IPS DF 6.9 (cell line): ENCODE measurements around the gene UBASH3A.

Source experiments
- DNase-seq: peaks from one replicate; pipeline ENCODE4 v3.0.0-alpha.2; 2013; ENCODE audit warnings: low read depth, low spot score
- H3K27ac ChIP-seq: one replicate; pipeline ENCODE4 v1.5.1; 2013; ENCODE audit warnings: low read length, control low read depth
- H3K27me3 ChIP-seq: 2 replicates; pipeline ENCODE4 v1.6.1; 2013; ENCODE audit warnings: mild to moderate bottlenecking, low read length; ENCODE audit not compliant: control insufficient read depth, insufficient read depth
- H3K36me3 ChIP-seq: 2 replicates; pipeline ENCODE4 v1.6.1; 2013; ENCODE audit warnings: low read length; ENCODE audit not compliant: control insufficient read depth, insufficient read depth
- H3K4me1 ChIP-seq: 2 replicates; pipeline ENCODE4 v1.6.1; 2013; ENCODE audit warnings: low read length; ENCODE audit not compliant: control insufficient read depth, insufficient read depth
- H3K4me3 ChIP-seq: 2 replicates; pipeline ENCODE4 v1.5.1; 2013; ENCODE audit warnings: mild to moderate bottlenecking, low read length
- H3K9me3 ChIP-seq: 2 replicates; pipeline ENCODE4 v1.6.1; 2013; ENCODE audit warnings: low read length, inconsistent platforms; ENCODE audit not compliant: control insufficient read depth, insufficient read depth
- WGBS: extraction: QIAGEN DNeasy Blood & Tissue Kit; methylation state at CpG from one replicate; pipeline ENCODE4 v1.1.7; 2013; ENCODE audit warnings: mixed read lengths, missing lambda C conversion rate; ENCODE audit not compliant: insufficient read length, insufficient coverage; 5-methylcytosine and 5-hydroxymethylcytosine counted together

Gene UBASH3A

DNA sequence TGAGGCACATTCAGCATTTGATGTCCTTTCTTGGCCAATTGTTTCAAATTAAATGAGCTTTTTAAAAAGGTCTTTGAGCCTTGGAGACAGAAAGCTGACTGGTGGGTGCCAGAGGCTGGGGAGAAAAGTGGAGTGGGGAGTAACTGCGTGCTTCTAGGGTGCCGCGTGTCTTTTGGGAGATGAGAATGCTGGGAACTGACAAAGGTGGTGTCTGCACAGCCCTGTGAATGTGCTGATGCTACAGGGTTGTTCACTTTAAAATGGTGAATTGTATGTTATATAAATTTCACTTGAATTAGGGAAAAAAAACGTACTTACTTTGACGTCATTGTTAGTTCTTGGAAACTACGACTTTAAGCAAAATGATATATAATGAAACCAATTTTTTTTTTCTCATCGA is 29.2 kb upstream of the UBASH3A start:
- Histone ChIP-seq H3K27ac (no peak overlapping the region), H3K4me1 (peaks cover 2% of the 10 kb centered on the region; the same call in 1 of the 2 replicates), H3K36me3 (no peaks in the 10 kb centered on the region), H3K4me3 (no peak overlapping the region), H3K9me3 (no peaks in the 10 kb centered on the region), H3K27me3 (no peaks in the 10 kb centered on the region)
- WGBS, result no CpG with 5 or more reads among the region's 7 CpGs
- no peak for DNase-seq

DNA sequence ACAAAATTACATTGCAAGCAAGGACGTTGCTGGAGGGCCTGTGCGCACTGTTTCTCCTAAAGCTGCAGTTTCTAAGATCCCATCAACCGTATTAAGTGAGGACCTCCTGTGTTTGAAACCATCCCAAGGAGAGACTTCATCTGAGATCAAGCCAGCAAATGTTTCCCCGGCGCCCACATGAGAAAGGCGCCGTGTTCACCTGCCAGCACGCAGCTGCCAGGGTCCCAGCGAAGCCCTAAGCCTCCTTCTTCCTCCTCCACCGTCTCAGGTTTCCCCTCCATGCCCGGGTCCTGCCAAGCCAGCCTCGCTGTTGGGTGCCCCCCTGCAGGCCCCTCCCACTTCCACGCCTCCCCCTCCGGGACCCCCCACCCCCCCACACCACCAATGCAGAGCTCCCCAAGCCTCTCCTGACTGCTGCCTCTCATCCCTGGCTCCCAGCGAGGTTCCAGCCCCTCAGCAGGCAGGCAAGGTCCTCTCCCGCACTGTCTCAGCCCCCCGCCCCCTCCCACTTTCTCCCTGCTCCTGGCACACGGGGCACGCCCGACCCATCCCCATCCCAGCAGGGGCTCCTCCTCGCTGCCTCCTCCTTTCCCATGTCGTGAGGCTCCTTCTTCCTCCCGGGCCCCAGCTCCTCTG is 28.7 kb upstream of the UBASH3A start:
- Histone ChIP-seq H3K9me3 (no peaks in the 10 kb centered on the region), H3K36me3 (no peaks in the 10 kb centered on the region), H3K27me3 (no peaks in the 10 kb centered on the region), H3K4me1 (peaks cover 2% of the 10 kb centered on the region; the same call in 1 of the 2 replicates), H3K27ac (no peak overlapping the region), H3K4me3 (no peak overlapping the region)
- no peak for DNase-seq
- no CpG with 5 or more reads among the region's 23 CpGs for WGBS

DNA sequence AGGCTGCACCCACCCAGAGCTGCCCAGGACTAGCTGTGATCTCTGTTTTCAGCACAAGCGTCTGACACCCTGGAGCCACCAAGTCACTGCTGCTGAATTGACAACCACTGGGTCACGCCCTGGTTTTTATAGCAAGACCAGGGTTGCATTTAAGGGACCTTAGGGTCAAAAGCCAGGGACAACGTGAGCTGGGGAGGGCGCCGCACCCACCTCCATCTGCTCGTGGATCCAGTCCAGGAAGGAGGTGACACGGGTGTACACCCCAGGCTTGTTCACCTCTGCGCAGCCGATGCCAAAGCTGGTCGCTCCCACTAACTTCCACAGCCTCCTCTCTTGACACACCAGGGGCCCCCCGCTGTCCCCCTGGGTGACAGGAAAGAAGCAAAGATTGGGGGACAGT is 28.2 kb upstream of the UBASH3A start:
- Histone ChIP-seq H3K36me3 (no peaks in the 10 kb centered on the region), H3K27ac (no peak overlapping the region), H3K9me3 (no peaks in the 10 kb centered on the region), H3K27me3 (no peaks in the 10 kb centered on the region), H3K4me1 (peaks cover 2% of the 10 kb centered on the region; the same call in 1 of the 2 replicates), H3K4me3 (no peak overlapping the region)
- WGBS, result no CpG with 5 or more reads among the region's 11 CpGs
- no peak for DNase-seq

DNA sequence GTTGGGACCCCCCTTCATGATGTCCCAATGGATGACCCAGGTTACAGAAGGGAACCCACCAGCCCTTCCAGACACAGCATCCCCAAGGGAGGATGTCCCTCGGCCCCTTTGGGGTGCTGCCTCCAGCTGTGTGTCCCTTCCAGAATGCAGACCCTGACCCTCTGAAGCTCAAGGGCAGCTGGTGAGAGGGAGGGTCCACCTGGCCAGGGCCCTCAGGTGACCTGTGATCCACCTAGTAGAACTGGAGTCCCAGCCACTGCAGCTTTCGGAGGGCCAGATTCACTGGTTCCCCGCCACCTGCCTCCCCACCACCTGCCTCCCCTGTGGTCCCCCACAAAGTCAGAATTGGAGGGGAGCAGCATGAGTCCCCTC is 27.8 kb upstream of the UBASH3A start:
- Histone ChIP-seq H3K9me3 (no peaks in the 10 kb centered on the region), H3K36me3 (no peaks in the 10 kb centered on the region), H3K27me3 (no peaks in the 10 kb centered on the region), H3K27ac (no peak overlapping the region), H3K4me1 (peaks cover 2% of the 10 kb centered on the region; the same call in 1 of the 2 replicates), H3K4me3 (no peak overlapping the region)
- DNase-seq, result no peak
- WGBS, result no CpG with 5 or more reads among the region's 3 CpGs

DNA sequence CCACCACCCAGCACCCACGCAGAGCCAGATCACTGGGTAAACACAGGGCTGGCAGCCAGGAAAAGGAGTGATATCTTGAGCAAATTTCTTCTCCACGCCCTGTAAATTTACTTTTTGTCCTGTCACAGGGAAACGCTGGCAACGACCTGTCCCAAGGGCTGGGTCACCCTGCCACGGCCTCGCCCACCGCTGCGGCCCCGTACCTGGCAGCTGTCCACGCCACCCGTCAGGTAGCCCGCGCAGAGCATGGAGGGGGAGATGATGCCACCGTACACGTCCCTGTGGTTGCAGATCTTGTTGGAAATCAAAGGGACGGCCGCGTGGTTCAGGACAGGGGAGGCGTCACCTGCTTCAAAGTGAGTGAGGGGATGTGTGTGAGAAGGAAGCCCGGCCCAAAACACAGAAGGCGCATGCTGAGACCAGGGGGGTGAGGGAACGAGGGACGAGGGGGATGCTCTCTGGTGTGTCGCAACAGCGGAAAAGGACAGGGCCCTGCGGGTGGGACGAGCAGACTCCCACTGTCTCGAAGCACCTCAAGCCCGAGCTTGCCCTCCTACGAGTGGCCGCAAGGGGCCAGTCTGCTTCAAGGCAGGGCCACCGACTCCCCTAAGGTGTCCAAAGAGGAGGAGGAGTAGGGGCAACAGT is 27.2 kb upstream of the UBASH3A start:
- Histone ChIP-seq H3K36me3 (no peaks in the 10 kb centered on the region), H3K4me3 (no peak overlapping the region), H3K27me3 (no peaks in the 10 kb centered on the region), H3K27ac (no peak overlapping the region), H3K9me3 (no peaks in the 10 kb centered on the region), H3K4me1 (peaks cover 2% of the 10 kb centered on the region; the same call in 1 of the 2 replicates)
- no CpG with 5 or more reads among the region's 32 CpGs for WGBS
- DNase-seq, result no peak

DNA sequence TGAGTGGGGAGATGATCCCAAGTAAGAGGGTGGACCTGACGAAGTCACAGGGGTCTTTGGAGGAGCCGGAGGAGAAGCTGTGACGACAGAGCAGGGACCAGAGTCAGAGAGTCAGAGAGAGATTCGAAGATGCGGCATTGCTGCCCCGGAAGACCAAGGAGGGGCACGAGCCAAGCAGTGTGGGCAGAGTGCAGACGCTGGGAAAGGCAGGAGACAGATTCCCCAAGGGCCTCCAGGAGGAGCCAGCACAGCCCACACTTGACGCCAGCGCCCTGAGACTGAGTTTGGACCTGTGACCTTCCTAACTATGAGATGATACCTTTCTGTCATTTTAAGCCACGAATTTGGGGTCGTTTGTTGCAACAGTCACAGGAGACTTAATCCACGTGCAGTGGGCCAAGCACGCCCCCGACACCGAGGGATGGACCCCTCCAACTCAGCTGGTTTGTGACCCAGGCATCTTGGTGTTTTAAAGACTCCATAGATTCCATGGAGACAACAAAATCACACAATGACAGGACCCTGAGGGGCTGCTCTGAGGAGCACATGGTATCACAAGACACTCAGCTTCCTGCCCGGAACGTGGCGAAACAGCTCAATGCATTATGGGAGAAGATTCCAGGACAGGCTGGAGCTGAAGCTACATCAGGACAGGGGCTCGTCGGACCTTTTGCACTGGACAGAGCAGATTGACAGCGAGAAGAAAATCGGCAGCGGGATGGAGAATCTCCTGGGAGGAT is 26.3 kb upstream of the UBASH3A start:
- Histone ChIP-seq H3K36me3 (no peaks in the 10 kb centered on the region), H3K9me3 (no peaks in the 10 kb centered on the region), H3K4me3 (no peak overlapping the region), H3K27ac (no peak overlapping the region), H3K4me1 (peaks cover 2% of the 10 kb centered on the region; the same call in 1 of the 2 replicates), H3K27me3 (no peaks in the 10 kb centered on the region)
- no peak for DNase-seq
- WGBS, result no CpG with 5 or more reads among the region's 24 CpGs

DNA sequence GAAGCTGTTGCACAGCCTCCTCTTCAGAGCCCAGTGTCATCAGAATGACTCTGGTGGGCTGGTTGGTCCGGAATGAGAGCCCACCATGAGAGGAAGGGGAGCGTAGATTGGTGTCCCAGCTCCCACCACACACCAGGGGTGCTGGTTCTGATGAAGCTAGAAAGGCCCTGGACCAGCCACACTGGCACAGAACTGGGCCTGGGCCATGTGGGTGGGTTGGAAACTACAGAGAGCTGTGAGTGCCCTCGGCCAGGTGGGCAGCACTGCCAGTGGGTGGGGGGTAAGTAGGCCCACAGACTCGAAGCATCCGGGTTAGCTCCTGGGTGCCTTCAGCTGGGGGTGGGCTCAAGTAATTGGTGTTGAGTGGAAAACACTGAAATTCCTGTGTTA is 25.8 kb upstream of the UBASH3A start:
- Histone ChIP-seq H3K4me1 (peaks cover 2% of the 10 kb centered on the region; the same call in 1 of the 2 replicates), H3K27me3 (no peaks in the 10 kb centered on the region), H3K27ac (no peak overlapping the region), H3K36me3 (no peaks in the 10 kb centered on the region), H3K4me3 (no peak overlapping the region), H3K9me3 (no peaks in the 10 kb centered on the region)
- DNase-seq, result no peak
- no CpG with 5 or more reads among the region's 5 CpGs for WGBS

DNA sequence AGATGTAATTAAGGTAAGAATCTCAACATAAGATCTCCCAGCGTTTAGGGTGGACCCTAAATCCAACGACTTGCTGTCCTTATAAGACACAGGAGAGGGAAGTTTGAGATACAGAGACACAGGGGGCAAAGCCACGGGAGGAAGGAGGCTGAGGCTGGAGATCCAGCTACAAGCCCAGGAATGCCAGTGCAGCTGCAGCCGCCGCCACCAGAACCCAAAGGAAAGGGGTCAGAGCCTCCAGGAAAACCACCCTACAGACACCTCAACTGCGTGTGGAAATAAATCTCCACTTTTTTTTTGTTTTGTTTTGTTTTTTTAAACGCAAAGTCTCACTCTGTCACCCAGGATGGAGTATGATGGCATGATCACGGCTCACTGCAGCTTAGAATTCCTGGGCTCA is 25.3 kb upstream of the UBASH3A start:
- Histone ChIP-seq H3K27me3 (no peaks in the 10 kb centered on the region), H3K27ac (no peak overlapping the region), H3K36me3 (no peaks in the 10 kb centered on the region), H3K4me1 (peaks cover 2% of the 10 kb centered on the region; the same call in 1 of the 2 replicates), H3K4me3 (no peak overlapping the region), H3K9me3 (no peaks in the 10 kb centered on the region)
- no CpG with 5 or more reads among the region's 8 CpGs for WGBS
- DNase-seq, result no peak

DNA sequence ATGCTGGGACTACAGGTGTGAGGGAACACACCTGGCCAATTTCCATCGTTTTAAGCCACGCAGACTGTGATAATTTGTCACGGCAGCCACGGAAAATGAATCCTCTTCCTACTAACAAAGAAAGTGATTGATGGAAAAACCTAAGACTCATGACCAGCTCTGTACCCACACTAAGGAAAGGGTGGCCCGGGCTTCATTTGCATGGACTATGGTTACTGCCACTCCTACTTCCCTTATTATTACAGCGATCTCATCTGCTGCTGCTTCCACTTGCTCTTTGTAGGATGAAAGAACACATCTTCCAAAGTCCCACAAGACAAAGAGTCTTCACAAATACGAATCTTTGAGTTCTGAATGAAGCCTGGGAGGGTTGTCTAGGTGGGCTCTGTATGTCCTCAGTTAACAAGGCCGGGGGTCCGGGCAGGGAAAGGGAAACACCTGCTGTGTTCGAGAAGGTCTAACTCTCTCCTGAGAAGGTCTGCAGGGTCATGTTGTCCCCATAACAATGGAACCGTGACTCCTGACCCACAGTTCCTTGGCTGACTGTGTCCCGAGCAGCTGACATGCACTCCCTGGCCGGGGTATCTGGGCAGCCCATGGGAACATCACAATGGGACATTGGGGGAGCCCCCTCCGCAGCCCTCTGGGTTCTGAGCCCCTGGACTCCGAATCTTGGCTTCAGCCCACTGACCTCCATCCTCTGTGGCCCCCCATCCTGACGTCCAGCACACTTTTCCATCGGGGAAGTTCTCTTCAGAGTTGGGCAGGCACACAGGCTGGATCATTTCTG is 24.1 kb upstream of the UBASH3A start:
- no peaks in the 10 kb centered on the region for H3K36me3 ChIP-seq
- DNase-seq, result no peak

DNA sequence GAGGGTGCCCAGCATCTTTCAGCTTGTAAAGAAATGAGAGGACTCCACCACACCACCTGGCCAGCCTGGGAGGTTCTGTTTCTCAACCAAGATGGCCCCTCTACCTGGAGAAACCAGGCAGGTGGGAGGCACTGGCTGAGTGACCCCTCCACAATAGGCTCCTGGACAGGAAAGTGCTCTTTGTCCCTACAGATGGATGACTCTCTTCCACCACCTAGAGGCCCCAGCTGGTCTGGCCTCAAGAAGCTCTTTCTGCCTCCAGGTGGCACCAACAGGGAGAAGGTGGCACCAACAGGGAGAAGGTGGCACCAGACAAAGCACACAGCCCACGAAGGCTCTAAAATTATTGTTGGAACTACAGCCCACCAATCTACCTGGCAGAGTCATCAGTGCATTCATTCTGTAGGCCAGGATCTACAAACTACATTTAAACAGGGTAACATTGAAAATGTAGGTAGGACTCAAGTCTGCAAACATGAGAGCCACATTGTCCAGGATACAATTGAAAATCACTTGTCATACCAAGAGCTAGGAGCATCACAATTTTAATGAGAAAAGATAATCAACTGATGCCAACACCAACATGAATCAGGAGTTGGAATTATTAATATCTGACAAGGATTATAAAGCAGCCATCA is 22.2 kb upstream of the UBASH3A start:
- no peak overlapping the region for H3K4me3 ChIP-seq
- DNase-seq, result peak; percentile 25
- H3K36me3 ChIP-seq, result no peaks in the 10 kb centered on the region
- no peaks in the 10 kb centered on the region for H3K9me3 ChIP-seq
- no peaks in the 10 kb centered on the region for H3K4me1 ChIP-seq
- H3K27ac ChIP-seq, result no peak overlapping the region
- no peaks in the 10 kb centered on the region for H3K27me3 ChIP-seq
- WGBS, result no CpG with 5 or more reads among the region's 1 CpG

More for the DNA sequence above, 24.1 kb upstream of the UBASH3A start:
- H3K4me3 ChIP-seq, result no peak overlapping the region
- no peaks in the 10 kb centered on the region for H3K27me3 ChIP-seq
- no peaks in the 10 kb centered on the region for H3K9me3 ChIP-seq
- H3K4me1 ChIP-seq, result peaks cover 2% of the 10 kb centered on the region; the same call in 1 of the 2 replicates
- H3K27ac ChIP-seq, result no peak overlapping the region
- no CpG with 5 or more reads among the region's 17 CpGs for WGBS
